ENCODE data around the gene CPNE6.

DNA sequence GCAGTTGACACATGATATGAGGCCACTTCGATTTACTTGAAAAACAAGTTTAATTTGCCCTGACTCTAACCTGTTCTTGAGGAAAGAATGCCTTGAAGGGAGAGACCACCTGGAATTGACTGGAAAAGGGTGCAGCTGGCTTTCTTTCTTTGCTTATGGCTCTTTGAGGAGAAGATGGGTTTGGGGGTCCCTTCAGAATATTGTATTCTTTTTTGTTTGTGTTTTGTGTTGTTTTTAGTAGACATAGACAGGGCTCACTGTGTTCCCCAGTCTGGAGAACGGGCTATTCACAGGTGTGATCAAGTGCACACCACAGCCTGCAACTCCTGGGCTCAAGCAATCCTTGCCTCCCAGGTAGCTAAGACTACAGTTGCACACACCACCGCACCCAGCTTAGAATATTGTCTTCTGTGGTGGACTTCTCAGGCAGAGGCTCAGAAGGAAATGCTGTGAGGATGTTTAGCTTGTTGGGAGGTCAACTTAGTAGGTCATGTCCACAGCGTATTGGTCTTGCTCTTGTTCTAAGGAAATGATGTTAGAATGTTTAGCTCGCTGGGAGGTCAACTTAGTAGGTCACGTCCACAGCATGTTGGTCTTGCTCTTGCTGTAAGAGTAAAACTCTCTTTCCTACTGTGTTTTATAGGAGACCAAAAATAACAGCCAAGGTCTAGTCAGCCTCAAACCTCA lies 44.9 kb downstream of the CPNE6 start:
- TF ChIP-seq, protein P1, sequence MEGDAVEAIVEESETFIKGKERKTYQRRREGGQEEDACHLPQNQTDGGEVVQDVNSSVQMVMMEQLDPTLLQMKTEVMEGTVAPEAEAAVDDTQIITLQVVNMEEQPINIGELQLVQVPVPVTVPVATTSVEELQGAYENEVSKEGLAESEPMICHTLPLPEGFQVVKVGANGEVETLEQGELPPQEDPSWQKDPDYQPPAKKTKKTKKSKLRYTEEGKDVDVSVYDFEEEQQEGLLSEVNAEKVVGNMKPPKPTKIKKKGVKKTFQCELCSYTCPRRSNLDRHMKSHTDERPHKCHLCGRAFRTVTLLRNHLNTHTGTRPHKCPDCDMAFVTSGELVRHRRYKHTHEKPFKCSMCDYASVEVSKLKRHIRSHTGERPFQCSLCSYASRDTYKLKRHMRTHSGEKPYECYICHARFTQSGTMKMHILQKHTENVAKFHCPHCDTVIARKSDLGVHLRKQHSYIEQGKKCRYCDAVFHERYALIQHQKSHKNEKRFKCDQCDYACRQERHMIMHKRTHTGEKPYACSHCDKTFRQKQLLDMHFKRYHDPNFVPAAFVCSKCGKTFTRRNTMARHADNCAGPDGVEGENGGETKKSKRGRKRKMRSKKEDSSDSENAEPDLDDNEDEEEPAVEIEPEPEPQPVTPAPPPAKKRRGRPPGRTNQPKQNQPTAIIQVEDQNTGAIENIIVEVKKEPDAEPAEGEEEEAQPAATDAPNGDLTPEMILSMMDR (conservative IDR thresholded peaks at IDR 0.05; ENCODE audit: low read length) = no peak
- no peak for TF ChIP-seq EZH2phosphoT487 (IDR thresholded peaks at IDR 0.05; ENCODE audit: borderline replicate concordance, low read depth, low read length)

Measured in OCI-LY7 (cell line).